ENCODE results near the gene PMEPA1. TPM values are rescaled to one million over a fixed set of nuclear protein-coding genes. Genes with fewer than 3 reads are reported as not detected.

PMEPA1 gene
- total RNA-seq, 1 experiment from 2014 or later = 12.2 TPM

DNA sequence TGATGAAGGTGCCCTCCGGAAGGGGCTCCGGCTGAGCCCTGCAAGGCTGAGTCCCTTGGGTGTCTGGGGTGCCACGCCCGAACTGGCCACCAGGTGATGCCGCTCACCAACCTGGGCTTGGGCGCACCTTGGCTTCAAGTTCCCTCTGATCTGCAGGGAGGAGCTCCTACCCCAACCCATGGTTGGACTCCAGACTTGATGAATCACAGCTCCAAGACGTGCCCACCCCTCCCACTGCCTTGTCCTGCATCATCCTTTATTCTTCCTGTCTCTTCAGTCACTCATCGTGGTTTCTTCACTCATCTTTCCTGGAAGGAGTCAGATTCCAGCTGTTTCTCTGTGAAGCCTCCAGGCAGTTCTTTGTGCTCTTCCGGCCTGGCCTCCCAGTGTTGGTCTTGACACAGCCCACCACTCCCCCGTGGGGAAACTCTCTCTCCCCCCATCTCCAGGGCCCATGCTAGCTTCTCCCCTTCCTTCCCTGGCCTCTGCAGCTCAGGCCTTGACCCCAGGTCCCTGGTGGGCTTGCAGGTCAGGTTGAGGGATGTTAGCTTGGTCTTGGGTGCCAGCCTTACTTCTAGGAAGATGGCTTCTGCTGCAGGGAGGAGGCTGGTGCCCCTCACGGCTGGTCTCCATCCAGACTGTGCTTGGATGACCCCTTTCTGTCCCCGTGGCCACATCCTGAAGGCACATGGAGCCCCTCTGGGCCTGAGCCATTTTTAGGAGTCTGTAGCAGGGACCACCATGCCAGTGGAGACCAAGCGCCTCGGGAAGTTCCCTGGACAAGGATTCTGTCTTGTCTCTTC, 87.0 kb downstream of the PMEPA1 start:
- peak; percentile 80 for DNase-seq (ENCODE audit: low read depth)

DNA sequence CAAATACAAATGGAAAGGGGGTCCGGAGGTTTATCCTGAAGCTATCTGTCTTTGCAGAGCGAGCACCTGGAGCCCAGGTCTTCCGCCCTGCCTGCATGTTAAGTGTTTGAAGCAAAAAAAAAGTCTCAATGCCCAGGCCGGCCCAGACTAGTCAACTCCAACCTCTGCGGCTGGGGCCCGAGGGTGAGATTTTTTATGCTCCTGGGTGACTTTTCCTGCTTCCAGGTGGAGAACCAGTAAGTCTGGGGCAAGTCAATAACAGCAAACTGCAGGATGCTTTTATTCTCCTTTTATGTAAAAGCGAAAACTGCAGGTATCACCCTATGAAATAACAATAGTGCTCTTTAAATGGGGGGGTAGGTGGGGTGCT, 87.6 kb downstream of the PMEPA1 start:
- no peak for DNase-seq (ENCODE audit: low read depth)

DNA sequence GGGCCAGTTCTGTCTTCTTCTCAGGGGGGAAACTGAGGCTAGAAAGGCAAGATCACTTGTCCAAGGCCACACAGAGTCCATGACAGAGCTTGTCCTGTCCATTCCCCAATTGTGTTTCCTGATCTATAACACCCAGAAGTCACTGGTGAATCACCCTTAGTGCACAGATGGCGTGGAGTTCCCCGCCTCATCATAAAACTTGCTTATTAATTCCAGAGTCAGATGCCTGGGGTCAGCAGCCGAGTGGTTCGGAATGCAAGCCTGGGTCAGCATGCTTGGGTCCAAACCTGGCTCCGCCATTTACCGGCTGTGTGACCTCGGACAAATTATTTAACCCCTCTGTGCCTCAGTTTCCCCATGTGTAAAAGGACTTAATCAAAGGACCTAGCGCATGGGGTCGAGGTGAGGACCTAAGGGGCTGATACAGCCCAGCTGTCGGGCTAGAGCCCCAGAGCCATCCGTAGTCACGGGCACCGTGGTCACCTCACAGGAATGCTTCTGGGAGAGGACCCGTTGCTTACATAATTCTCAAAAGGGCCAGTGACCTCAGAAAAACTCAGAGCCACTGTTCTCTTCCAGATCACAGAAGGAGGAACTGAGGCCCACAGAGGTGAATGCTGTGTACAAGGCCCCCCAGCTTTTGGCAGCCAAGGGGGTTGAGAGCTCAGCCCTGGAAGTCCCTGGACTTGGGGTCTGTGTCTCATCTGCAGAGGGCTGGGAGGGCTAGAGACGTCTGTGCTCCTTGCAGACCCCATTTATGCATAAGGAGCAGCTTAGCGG, 88.2 kb downstream of the PMEPA1 start:
- DNase-seq (ENCODE audit: low read depth) = no peak

DNA sequence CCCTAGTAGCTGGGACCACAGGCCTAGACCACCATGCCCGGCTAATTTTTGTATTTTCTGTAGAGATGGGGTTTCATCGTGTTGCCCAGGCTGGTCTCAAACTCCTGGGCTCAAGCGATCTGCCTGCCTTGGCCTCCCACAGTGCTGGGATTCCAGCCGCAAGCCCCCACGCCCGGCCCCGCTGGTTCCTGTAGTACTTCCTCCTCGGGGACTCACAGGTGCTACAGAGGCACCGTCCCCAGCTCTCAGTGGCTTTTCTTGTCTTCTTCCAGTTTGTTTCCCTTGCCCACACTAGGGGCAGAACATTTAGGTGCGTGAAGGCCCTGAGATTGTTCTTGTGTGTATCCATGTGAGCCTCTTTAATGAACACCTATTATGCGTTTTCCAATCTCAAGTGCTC, 88.8 kb downstream of the PMEPA1 start:
- no peak for DNase-seq (ENCODE audit: low read depth)

DNA sequence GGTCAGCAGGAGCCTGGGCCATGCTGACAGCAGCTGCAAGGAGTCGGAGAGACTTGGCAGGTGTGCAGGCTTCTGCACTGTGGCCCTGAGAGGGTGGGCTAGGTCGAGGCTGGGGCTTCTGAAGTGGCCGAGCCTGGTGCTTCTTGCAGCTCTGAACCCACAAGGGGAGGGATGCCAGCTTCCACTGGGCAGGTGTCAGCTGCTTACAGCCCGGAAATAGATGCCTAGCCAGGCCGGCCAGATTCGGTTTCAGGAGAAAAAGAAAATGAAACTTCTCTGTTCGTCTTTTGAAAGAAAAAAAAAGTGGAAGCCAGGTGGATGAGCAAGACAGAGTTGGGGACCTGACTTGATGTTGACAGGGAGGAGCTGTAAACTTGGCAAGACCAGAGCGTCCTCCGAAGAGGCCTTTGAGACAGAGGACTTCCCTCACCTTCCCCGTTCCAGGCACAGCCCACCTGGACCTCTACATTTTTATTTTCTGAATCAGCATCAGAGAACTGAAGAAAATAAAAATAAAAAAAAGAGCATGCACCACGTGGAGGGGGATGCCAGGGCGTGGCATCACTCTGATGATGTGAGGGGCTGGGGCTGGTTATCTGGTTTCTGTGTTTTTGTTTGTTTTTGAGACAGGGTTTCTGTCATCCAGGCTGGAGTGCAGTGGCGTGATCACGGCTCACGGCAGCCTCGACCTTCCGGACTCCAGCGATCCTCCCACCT, 89.4 kb downstream of the PMEPA1 start, which contains the start of gene ZBP1:
TSS of gene ZBP1 (minus strand) at position 153 of the 717 bp plus-strand sequence. CDS start at position 22, 131 bp downstream.
- DNase-seq (ENCODE audit: low read depth) = no peak

DNA sequence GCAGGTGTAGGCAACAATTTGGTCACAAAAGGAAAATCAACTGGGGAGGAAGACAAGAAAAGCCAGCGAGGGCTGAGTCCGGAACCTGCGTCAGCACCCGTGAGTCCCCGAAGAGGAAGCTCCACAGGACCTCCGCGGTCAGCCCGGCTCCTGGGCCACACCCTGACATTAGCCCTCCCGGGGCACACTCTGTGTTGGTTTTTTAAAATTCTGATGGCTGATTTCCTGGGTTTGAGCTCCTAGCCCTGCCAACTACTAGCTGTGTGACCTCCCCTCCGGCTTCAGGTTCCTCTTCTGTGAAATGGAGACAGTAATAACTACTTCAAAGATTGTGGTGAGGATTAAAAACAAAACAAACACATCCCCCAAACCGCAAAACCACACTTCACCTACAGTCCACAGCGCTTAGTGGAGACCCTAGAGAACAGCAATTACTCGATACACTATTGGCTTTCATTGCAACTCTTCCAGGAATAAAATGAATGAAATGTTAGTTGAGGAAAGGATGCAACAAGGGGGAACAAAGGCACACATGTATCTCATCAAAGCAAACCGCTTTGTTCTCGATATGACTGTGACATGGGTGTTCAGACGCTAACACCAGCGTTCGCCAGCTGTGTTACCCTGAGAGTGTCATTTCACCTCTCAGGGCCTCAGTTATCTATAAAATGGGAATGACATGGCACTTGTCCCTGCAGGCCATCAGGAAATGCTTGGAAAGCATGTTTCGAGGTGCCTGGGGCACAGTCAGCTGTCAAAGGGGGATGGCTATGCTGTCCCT, 90.6 kb downstream of the PMEPA1 start:
- peak; percentile 58 for DNase-seq (ENCODE audit: low read depth)

DNA sequence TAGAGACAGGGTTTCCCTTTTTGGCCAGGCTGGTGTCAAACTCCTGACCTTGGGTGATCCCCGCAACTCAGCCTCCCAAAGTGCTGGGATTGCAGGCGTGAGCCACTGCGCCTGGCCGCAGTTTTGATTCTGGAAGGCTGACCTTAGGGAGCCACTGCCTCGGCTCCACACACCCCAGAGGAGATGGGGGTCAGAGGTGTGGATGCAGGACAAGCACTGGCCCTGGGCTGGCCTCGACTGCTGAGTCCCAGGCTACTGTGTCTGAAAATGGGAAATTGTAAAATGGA, 91.1 kb downstream of the PMEPA1 start:
- DNase-seq (ENCODE audit: low read depth) = no peak

DNA sequence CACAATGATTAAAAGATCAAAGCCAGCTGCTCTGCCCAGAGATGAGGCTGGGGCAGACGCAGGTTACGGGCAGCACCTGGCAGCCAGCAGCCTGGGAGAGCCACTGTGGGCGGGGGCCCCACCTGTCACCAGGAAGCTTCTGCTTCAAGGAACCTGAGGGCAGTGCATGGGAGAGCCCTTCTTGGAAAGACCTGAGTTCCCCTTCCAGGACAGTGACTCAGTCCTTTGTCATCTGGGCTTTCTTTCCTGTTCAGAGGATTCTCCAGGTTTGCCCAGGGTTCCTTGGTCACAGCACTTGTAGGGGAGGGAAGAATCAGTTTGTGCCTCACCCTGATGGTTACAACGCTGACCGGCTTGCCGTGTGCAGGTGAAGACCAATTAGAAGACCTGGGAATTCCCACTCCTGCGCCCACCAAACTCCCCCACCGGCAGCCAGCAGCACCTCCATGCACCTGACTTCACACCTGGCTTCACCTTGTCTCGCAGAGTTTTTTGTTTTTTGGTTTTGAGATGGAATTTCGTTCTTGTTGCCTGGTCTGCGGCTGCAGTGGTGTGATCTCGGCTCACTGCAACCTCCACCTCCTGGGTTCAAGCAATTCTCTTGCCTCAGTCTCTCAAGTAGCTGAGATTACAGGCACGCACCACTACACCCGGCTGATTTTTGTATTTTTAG, 91.6 kb downstream of the PMEPA1 start:
- DNase-seq (ENCODE audit: low read depth) = peak; percentile 56

DNA sequence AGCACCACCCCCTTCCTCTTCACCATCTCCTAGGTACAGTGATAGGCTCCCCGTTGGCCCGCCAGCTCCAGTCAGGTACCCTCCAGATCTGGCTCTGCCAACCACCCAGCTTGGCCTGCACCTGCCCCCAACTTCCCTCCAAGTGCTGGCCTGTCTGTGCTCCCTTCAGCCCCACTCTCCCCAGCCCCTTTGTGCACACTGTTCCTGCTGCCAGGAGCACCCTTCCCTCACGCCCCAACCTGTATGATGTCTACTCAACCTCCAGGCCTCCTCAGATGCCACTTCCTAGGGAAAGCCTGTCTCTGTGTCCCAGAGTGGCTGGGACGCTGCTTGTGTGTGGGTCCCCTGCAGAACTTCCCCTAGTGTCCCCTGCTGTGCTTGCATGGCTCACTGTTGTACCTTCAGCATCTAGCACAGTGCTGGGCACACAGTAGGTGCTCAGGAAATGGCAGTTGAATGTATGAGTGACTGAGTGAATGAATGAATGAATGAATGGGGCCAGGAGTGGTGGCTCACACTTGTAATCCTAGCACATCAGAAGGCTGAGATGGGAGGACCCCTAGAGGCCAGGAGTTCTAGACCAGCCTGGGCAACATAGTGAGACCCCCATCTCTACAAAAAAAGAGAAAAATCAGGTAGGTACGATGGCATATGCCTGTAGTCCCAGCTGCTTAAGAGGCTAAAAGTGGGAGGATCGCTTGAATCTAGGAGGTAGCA, 92.6 kb downstream of the PMEPA1 start:
- no peak for DNase-seq (ENCODE audit: low read depth)

DNA sequence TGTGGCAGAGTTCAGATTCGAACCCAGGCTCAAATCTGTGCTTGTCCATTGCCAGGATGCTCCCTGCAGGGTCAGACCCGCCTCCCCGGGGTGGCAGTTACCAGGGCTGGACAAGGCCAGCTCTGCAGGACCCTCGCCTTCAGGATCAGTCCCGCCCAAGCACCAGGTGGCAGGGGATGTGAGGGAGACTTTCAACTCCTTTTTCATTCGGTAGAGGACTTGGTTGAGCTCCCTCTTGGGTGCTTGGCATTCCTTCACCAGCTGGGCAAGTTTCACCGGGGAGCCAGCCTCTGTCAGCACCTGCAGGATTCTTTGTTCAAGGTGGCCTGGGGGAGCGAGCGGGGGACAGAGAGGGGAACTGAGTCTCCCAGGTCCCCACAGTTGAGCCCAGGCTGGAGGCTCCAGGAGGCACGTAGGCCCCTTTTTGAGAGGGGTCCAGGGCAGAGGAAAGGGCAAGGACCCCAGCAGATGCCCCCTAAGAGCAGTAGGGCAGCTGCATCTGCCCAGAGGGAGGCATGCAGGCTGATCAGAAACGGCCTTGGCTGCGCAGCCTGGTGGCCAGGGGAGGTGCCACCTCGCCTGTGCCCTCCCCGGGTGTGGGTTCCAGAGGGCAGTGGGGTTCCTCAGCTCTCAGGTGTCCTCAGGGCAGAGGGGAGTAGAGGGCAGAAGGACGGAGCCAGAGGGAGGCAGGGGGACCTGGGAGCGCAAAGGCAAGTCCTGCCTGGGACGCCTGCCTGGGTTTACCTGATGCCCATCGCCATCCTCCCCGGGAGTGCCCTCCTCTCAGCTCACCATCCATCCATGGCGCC, 93.5 kb downstream of the PMEPA1 start:
- DNase-seq (ENCODE audit: low read depth) = no peak

DNA sequence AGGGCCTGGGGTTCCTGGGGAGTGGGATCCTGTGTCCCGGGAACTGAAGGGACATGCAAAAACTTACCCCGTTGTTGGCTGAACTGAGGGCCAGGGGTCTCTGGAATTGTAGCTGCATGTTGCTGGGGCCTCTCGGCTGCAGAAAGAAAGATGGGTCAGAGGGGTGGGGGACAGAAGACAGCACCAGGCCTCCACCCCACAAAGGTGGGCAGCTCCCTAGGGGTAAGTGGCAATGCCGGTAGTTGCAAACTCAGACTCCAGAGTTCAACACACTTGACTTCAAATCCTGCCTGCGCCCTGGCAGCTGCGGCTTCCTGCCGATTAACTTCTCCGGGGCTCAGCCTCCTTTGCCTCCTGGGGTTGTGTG, 94.4 kb downstream of the PMEPA1 start:
- no peak for DNase-seq (ENCODE audit: low read depth)

DNA sequence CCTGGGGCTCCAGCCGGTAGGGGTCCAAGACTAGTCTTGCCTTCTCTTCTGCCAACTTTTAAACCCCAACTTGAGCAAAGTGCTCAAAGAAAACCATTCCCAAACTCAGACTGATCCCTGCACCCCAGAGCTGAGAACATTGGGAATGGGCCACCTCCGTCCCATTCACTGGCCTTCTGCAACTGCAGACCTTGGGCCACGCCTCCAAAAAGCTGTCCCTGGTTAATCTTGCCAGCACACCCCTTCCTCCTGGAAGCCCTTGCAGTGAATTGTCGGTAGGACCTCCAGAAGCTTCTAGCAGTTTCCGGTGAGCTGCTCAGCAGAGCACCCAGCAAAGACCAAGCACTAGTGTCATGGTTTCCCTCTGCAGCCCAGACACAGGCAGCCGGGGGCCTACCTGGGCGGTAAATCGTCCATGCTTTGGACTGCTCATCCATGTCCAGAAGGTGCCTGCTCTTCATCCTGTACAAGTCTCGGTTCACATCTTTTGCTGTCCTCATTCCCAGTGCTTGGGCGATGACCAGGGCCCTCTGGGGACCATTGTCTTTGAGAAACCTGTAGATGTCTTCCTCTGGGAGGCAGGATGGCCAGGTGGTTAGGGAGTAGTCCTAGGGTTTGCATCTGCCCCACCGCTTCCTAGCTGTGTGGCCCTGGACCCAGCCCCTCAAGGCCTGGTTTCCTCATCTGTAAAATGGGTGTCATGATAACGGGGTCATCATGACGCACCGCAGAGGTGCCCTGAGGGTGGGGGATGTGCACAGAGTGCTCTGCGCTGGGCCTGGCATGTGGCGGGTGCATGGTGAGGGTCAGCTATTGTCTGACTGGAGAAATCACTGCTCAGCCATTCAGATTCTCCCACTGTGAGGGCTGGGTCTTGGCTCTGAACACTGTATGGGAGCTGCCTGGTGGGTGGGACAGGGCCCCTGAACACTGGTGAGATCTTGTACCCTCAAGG, 95.0 kb downstream of the PMEPA1 start:
- no peak for DNase-seq (ENCODE audit: low read depth)

DNA sequence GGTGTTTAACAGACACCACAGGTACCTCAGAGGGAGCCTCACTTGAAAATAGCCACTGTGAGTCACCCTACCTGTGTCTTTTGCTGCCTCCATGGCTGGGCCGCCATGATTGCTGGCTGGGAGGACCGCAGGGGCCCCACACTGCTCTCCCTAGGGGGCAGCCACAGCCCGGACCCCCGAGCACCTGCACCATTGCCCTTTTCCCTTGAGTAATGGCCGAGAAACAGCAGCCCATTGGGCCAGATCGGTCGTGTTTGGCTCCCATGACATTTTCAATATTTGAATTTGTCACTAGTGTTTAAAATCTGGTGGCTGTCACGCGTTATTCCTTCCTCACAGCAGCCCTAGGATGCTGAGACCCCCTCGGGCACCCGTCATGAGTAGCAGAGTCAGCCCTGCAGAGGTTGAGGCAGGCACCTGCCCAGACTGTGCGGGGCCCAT, 96.3 kb downstream of the PMEPA1 start:
- DNase-seq (ENCODE audit: low read depth) = no peak

DNA sequence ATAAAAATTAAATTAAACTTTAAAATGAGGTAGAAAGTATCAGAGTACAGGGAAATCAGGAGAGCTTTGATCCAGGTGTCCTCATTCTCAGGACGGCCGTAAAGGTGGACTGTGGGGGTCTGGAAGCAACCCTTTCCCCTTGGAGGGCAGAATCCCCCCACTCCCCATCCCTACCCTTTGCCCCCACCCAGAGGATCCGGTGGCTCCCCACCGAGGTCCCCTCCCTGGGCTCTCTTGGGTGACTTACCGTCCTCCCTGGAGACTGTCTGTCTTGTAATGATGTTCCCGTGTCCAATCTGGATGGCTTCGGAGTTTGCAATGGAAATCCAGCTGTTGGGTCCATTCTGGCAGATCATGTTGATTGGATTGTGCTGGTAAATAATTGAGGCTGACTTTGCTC, 96.9 kb downstream of the PMEPA1 start:
- no peak for DNase-seq (ENCODE audit: low read depth)

DNA sequence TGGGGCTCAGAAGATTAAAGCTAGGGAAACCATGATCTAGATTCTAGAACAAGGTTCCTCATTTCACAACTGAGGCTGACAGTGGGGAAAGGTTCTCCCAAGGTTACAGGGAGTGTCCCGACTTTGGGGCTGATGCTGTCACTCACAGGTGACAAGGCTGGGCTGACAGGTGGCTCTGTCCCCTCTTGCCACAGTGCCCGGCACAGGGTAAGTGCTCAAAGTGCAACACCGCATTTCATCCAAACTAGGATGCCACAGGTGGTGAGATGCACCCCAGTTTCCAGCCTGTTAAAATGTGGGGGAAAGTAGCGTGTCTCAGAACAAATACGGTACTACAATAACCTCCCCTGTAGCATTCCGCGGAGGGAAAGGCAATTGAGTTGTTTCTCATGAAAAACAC, 97.4 kb downstream of the PMEPA1 start:
- no peak for DNase-seq (ENCODE audit: low read depth)

DNA sequence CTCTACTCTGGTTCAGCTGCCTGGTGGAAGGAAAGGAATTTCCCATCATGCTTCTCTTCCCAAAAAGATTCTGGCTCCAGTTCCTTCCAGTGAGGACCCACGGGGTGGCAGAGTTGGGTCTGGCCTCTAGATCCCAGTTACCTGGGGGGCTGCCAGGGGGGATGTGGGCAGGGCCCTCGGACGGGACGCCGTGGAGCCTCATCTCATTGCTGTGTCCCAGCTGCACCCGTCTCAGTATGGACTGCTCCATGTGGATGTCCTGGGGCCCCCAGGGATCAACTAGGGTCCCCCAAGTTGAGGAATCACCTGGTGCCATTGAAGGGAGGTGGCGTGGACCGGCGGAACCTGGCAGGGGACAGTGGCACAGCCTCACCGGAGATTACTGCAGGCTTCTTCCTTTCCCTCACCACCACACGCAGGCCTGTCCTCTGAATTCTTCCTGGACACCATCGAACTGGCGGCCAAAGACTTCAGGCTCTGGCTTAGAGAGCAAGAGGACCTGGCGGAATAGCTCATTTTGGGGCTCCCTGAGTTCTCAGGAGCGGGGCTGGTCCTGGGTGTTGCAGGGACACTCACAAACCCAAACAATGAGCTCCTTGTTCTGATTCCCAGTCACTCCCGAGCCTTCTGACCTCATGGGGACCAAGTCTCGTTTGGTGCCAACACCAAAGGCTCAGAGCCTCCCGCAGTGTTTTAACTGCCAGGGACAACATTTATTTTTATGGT, 98.1 kb downstream of the PMEPA1 start:
- DNase-seq (ENCODE audit: low read depth) = no peak

DNA sequence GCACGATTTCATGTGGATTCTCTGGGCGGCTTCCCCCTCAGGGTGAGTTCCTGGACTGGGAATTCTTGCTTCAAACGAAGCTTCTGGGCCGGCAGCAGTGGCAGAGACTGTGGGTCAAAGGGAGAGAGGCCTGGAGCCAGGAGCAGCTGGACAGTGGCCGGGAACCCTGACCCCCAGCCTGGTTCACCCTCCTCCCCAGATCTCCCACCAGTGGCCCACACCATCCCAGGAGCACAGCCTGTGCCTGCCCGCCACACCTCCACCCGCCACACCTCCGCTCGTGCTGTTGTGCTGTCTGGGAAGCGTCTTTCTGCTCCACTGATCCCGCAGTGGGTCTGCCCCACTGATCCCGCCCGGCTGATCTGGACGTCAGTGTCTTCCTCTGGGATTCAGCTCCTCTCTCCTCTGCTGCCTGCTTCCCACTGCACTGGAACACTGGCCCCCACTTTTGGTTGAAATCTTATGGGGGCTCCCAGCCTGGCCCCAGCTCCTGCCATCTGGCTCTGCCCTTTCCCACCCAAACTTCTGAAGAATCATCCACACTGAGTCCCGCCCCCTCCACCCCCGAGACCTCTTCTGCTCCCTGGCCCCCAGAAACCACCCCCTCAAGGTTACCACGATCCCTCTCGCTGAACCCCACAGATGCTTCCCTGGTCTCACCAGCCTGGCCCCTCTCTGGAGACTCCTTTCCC, 99.4 kb downstream of the PMEPA1 start:
- no peak for DNase-seq (ENCODE audit: low read depth)

DNA sequence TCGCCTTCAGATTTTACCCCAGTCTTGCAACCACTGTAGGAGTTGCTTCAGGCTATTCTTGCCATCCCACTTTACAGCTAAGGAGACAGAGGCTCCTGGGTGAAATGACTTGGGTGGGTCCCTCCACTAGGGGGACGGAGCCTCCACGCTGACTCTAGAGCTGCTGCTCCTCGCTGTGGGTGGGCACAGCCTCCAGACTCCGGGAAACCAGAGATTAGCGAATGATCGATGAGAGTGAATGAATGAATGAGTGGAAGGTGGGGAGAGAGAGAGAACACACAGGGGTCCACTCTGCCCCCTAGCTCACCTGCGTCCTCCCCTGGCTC, 100.0 kb downstream of the PMEPA1 start:
- DNase-seq (ENCODE audit: low read depth) = no peak
